ENCODE measurements around the gene IFITM5.
"Not testable (repeated sequence)": the region's sequence is repeated elsewhere in the genome, so short reads cannot be mapped to it uniquely, and the experiment has no call there.

IFITM5 gene

GRCh38 chr11:293852-294661 lies 5.3 kb downstream of the IFITM5 start:
- DNase-seq: no peak

- DNase-seq: no peak
These were observed 6.0 kb downstream of the IFITM5 start for GRCh38 chr11:293271-293851.

GRCh38 chr11:292211-293121 lies 6.9 kb downstream of the IFITM5 start:
- DNase-seq: no peak

- no peak for DNase-seq
These were observed 7.8 kb downstream of the IFITM5 start for GRCh38 chr11:291281-292210.

GRCh38 chr11:290621-291231 lies 8.6 kb downstream of the IFITM5 start:
- no peak for DNase-seq

GRCh38 chr11:289712-290620 lies 9.4 kb downstream of the IFITM5 start:
- DNase-seq: no peak

- DNase-seq: no peak
These were observed 10.0 kb downstream of the IFITM5 start for GRCh38 chr11:289398-289711.

GRCh38 chr11:288478-289397 lies 10.6 kb downstream of the IFITM5 start, which contains the start of gene PGGHG:
PGGHG (plus strand) TSS chr11:289126; CDS start chr11:289817, 691 bp downstream.
- DNase-seq: no peak

GRCh38 chr11:287821-288477 lies 11.4 kb downstream of the IFITM5 start:
- no peak for DNase-seq

- DNase-seq: not testable (repeated sequence)
These were observed 12.1 kb downstream of the IFITM5 start for GRCh38 chr11:286977-287820.

GRCh38 chr11:285894-286220 lies 13.5 kb downstream of the IFITM5 start:
- DNase-seq: no peak

GRCh38 chr11:285021-285893 lies 14.1 kb downstream of the IFITM5 start:
- no peak for DNase-seq

GRCh38 chr11:284105-285020 lies 15.0 kb downstream of the IFITM5 start:
- no peak for DNase-seq

GRCh38 chr11:283405-284104 lies 15.8 kb downstream of the IFITM5 start:
- no peak for DNase-seq

- no peak for DNase-seq
These were observed 16.5 kb downstream of the IFITM5 start for GRCh38 chr11:282630-283360.

All from COR-L47 (cell line).